Stimulated activated memory B cell treated with anti-CD40 and anti-IgM and Interleukin-4, amounts not matched to agents 10 μg/mL and 1 μg/mL and 100 μg/mL, for 72 hours (primary cell): Measurements from ENCODE around the gene ISCA2.

Experiments
- ATAC-seq: fragments of 150-1000 bp; cut with Tn5 transposase; 2 replicates; pipeline ENCODE4 v1.10.0; 2021
- H3K27ac Mint-ChIP-seq: one replicate; pipeline ENCODE4 v1.8.0; 2022; ENCODE audit warnings: mild to moderate bottlenecking, mixed read lengths
- H3K27me3 Mint-ChIP-seq: one replicate; pipeline ENCODE4 v1.8.0; 2022; ENCODE audit warnings: mixed read lengths
- H3K36me3 Mint-ChIP-seq: one replicate; pipeline ENCODE4 v1.8.0; 2022; ENCODE audit warnings: mixed read lengths
- H3K4me1 Mint-ChIP-seq: one replicate; pipeline ENCODE4 v1.8.0; 2022; ENCODE audit warnings: mixed read lengths
- H3K4me3 Mint-ChIP-seq: one replicate; pipeline ENCODE4 v1.8.0; 2022; ENCODE audit warnings: mild to moderate bottlenecking, moderate library complexity, mixed read lengths
- H3K9me3 Mint-ChIP-seq: one replicate; pipeline ENCODE4 v1.8.0; 2022; ENCODE audit warnings: mixed read lengths

ISCA2 gene

GRCh38 chr14:74510223-74510931, 16.8 kb downstream of the ISCA2 start:
- H3K27me3 Mint-ChIP-seq: peaks cover 64% of the 10 kb centered on the region
- ATAC-seq: no peak
- H3K27ac Mint-ChIP-seq: no peak overlapping the region
- H3K4me1 Mint-ChIP-seq: peaks cover 20% of the 10 kb centered on the region
- H3K9me3 Mint-ChIP-seq: no peaks in the 10 kb centered on the region
- no peak overlapping the region for H3K4me3 Mint-ChIP-seq
- no peaks in the 10 kb centered on the region for H3K36me3 Mint-ChIP-seq

GRCh38 chr14:74510959-74511409, 17.4 kb downstream of the ISCA2 start:
- Mint-ChIP-seq H3K4me1 (peaks cover 15% of the 10 kb centered on the region), H3K9me3 (no peaks in the 10 kb centered on the region), H3K4me3 (no peak overlapping the region), H3K27ac (no peak overlapping the region), H3K27me3 (peaks cover 70% of the 10 kb centered on the region), H3K36me3 (no peaks in the 10 kb centered on the region)
- ATAC-seq: no peak

GRCh38 chr14:74511966-74512830, 18.6 kb downstream of the ISCA2 start:
- H3K9me3 Mint-ChIP-seq: no peaks in the 10 kb centered on the region
- H3K36me3 Mint-ChIP-seq: no peaks in the 10 kb centered on the region
- H3K4me3 Mint-ChIP-seq: no peak overlapping the region
- H3K4me1 Mint-ChIP-seq: peaks cover 7% of the 10 kb centered on the region
- ATAC-seq: no peak
- no peak overlapping the region for H3K27ac Mint-ChIP-seq
- peaks cover 79% of the 10 kb centered on the region for H3K27me3 Mint-ChIP-seq

DNA sequence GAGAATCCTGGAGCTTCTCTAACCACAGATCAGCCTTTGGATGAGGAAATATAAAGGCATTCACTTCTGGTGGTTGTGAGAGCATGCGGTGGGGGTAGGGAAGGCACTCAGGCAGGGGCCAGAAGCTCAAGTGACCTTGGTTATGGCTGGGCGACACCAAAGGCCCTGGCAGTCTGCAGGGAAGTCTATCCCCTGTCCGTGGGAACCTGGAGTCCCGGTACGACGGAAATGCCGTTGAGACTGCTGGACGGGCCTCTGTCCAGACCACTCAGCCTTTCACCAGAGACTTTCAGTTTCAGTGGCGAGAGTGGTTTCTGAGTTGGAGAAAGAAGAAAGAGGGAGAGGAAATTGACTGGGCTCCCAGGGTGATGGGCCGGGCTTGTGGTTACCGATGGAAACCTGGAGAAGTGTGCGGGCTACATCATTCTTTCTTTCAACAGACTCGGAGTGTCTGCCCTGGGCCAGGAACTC, 20.9 kb downstream of the ISCA2 start:
- peaks cover 89% of the 10 kb centered on the region for H3K27me3 Mint-ChIP-seq

GRCh38 chr14:74515891-74516412, 22.4 kb downstream of the ISCA2 start:
- Mint-ChIP-seq H3K9me3 (no peaks in the 10 kb centered on the region), H3K27ac (no peak overlapping the region), H3K36me3 (no peaks in the 10 kb centered on the region), H3K4me1 (peaks cover 7% of the 10 kb centered on the region), H3K27me3 (peaks cover 77% of the 10 kb centered on the region), H3K4me3 (no peak overlapping the region)
- ATAC-seq: no peak

More for the DNA sequence above, 20.9 kb downstream of the ISCA2 start:
- no peak for ATAC-seq
- no peaks in the 10 kb centered on the region for H3K9me3 Mint-ChIP-seq
- no peak overlapping the region for H3K4me3 Mint-ChIP-seq
- no peak overlapping the region for H3K27ac Mint-ChIP-seq
- peaks cover 7% of the 10 kb centered on the region for H3K4me1 Mint-ChIP-seq
- H3K36me3 Mint-ChIP-seq: no peaks in the 10 kb centered on the region

DNA sequence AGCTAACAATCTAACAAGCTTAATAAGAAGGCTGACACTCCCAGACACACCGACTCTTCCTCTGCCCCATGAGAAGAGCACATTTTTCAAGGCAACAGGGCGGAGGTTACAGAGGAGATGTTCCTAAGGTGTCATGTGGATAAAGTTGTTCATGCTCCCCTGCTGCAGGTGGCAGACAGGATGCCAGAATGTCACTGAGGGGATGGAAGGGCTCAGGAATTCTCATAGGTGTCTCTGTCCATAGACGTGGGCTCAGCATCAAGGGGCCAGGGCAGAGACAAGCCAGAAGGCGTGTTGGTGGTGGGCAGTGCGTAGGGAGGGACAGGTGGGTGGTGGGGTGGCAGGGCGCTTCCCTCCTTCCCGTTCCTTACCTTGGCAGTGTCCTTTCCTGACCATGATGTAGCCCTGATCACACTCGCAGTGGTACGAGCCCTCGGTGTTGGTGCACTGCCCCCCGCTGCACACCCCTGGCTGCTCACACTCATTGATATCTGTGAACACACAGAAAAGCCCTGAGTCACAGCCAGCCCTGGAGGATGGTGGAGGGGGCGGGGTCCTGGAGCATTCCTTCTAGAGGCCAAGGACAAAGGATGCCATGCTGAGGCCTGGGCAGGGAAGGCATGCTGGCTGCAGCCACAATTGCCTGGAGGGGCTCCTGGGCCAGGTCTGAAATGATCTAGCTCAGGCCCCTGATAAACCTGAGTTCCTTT, 23.0 kb downstream of the ISCA2 start:
- Mint-ChIP-seq H3K36me3 (no peaks in the 10 kb centered on the region), H3K4me1 (peaks cover 7% of the 10 kb centered on the region), H3K27me3 (peaks cover 77% of the 10 kb centered on the region), H3K9me3 (no peaks in the 10 kb centered on the region), H3K27ac (no peak overlapping the region), H3K4me3 (no peak overlapping the region)
- no peak for ATAC-seq

DNA sequence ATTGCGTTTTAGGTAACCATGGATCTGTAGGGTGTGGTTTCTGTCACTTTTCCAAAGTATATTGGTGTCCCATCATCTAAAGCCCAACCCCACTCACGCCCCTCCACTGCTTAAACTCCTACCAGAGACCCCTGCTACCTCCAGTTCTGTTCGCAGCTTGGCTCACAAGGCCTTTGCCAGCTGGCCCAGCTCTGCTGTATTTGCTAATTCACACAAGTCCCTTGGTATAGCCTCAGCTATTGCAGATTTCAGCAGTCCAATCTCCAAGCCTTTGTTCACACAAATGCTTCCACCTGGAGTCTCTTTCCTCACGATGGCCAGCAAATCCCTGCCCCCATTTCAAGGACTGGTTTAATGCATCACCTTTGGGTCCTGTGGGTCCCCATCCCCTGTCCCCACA, 24.2 kb downstream of the ISCA2 start:
- no peaks in the 10 kb centered on the region for H3K9me3 Mint-ChIP-seq
- no peaks in the 10 kb centered on the region for H3K36me3 Mint-ChIP-seq
- H3K4me1 Mint-ChIP-seq: peaks cover 7% of the 10 kb centered on the region
- no peak overlapping the region for H3K27ac Mint-ChIP-seq
- peaks cover 77% of the 10 kb centered on the region for H3K27me3 Mint-ChIP-seq
- ATAC-seq: no peak
- H3K4me3 Mint-ChIP-seq: no peak overlapping the region

- H3K27ac Mint-ChIP-seq: no peak overlapping the region
- no peak overlapping the region for H3K4me3 Mint-ChIP-seq
These were observed 24.7 kb downstream of the ISCA2 start for GRCh38 chr14:74518221-74518620.

GRCh38 chr14:74519316-74520074, 25.9 kb downstream of the ISCA2 start:
- Mint-ChIP-seq H3K27me3 (peaks cover 71% of the 10 kb centered on the region), H3K27ac (no peak overlapping the region), H3K9me3 (no peaks in the 10 kb centered on the region), H3K4me3 (no peak overlapping the region), H3K4me1 (peaks cover 4% of the 10 kb centered on the region), H3K36me3 (no peaks in the 10 kb centered on the region)
- ATAC-seq: no peak

More at GRCh38 chr14:74518221-74518620, 24.7 kb downstream of the ISCA2 start:
- H3K36me3 Mint-ChIP-seq: no peaks in the 10 kb centered on the region
- H3K9me3 Mint-ChIP-seq: no peaks in the 10 kb centered on the region
- peaks cover 78% of the 10 kb centered on the region for H3K27me3 Mint-ChIP-seq
- H3K4me1 Mint-ChIP-seq: peaks cover 7% of the 10 kb centered on the region
- ATAC-seq: no peak

GRCh38 chr14:74521756-74522155, 28.2 kb downstream of the ISCA2 start:
- peaks cover 16% of the 10 kb centered on the region for H3K4me1 Mint-ChIP-seq
- ATAC-seq: no peak
- no peaks in the 10 kb centered on the region for H3K36me3 Mint-ChIP-seq
- peaks cover 70% of the 10 kb centered on the region for H3K27me3 Mint-ChIP-seq
- H3K4me3 Mint-ChIP-seq: no peak overlapping the region
- H3K9me3 Mint-ChIP-seq: no peaks in the 10 kb centered on the region
- no peak overlapping the region for H3K27ac Mint-ChIP-seq

GRCh38 chr14:74522740-74523139, 29.2 kb downstream of the ISCA2 start:
- Mint-ChIP-seq H3K4me1 (peaks cover 16% of the 10 kb centered on the region), H3K36me3 (no peaks in the 10 kb centered on the region), H3K27me3 (peaks cover 70% of the 10 kb centered on the region), H3K9me3 (no peaks in the 10 kb centered on the region), H3K27ac (no peak overlapping the region), H3K4me3 (no peak overlapping the region)
- no peak for ATAC-seq

DNA sequence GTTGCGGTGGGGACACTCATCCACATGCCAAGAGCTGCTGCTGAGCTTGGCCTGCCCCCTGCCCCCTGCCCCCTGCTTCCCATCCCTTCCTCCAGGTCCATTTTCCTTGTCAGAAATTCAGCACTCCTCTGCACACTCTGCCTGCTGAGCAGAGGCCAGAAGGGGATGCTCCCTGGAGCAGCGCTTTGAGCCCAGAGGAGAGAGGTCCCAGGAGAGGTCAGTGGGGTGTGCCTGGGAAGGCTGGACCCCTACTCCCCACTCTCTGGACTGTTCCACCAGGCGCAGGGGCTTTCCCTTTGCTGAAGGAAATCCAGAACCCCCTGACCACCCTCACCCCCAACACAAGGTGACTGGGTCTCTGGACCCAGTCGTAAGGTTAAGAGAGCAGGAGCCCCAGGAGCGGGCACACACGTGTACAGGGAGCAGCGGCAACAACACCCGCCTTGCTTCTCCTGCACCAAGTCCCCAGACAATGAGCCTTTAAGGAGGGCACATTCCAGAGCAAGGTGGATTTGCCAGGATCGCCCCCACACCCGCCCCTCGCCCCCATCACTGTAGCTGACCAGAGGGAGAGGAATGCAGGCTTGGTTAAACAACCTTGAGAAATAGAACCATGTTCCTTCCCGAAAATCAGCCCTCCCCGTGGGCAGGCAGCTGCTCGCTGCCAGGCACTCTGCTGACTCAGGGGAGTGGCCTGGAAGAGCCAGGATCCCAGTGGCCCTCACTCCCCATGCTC, 30.7 kb downstream of the ISCA2 start:
- Mint-ChIP-seq H3K4me1 (peaks cover 16% of the 10 kb centered on the region), H3K9me3 (no peaks in the 10 kb centered on the region), H3K36me3 (no peaks in the 10 kb centered on the region), H3K27ac (no peak overlapping the region), H3K4me3 (no peak overlapping the region), H3K27me3 (peaks cover 60% of the 10 kb centered on the region)
- ATAC-seq: no peak

DNA sequence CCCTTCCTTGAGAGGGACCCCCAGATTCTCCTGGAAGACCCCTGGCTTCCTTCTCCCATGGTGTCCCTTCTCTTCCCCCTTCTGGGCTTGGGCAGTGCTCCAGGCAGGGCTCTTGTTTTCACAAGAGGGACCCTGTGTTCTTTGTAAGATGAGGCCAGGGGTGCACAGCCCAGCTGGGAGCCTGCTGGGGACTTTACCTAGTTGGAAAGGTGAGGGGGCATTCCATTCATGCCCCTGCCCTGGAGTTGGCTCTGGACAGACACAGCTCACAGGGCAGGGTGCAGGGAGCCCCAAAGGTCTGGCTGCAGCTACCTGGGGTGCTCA, 31.2 kb downstream of the ISCA2 start:
- H3K27me3 Mint-ChIP-seq: peaks cover 60% of the 10 kb centered on the region
- ATAC-seq: no peak
- H3K27ac Mint-ChIP-seq: no peak overlapping the region
- no peaks in the 10 kb centered on the region for H3K9me3 Mint-ChIP-seq
- H3K4me3 Mint-ChIP-seq: no peak overlapping the region
- H3K36me3 Mint-ChIP-seq: no peaks in the 10 kb centered on the region
- peaks cover 16% of the 10 kb centered on the region for H3K4me1 Mint-ChIP-seq

GRCh38 chr14:74525361-74525851, 31.8 kb downstream of the ISCA2 start:
- Mint-ChIP-seq H3K4me3 (no peak overlapping the region), H3K4me1 (peaks cover 16% of the 10 kb centered on the region), H3K36me3 (no peaks in the 10 kb centered on the region), H3K27ac (no peak overlapping the region), H3K9me3 (no peaks in the 10 kb centered on the region), H3K27me3 (peaks cover 60% of the 10 kb centered on the region)
- no peak for ATAC-seq
